Caco-2 (cell line): ENCODE data around the gene MAPK8IP2. TPM values are rescaled to one million over a fixed set of nuclear protein-coding genes. Genes with fewer than 3 reads are reported as not detected.

Source experiments
- BruUV-seq: library from RNA; stranded (reverse); fragments of 400-500 nt; replicated peaks from 2 replicates; lab custom pipeline; 2021; lab: Mats Ljungman, UMichigan
- CTCF ChIA-PET: fragments of 300-600 bp; sonication (Branson Sonifier 250); formaldehyde crosslinking; loops from one replicate; lab custom pipeline; 2022; ENCODE audit warnings: antibody characterized with exemption; lab: Charles Lee
- POLR2A ChIA-PET: fragments of 300-600 bp; sonication (Branson Sonifier 250); formaldehyde crosslinking; loops from one replicate; lab custom pipeline; 2022; ENCODE audit warnings: antibody characterized with exemption; lab: Charles Lee
- DNase-seq, 2 experiments: peaks; one replicate each; pipeline versions ENCODE4 v3.0.0 to v3.0.0-alpha.2; 2020 to 2022
- H3K27me3 ChIP-seq: replicated peaks from 2 replicates; pipeline ENCODE4 v1.6.0; 2011; ENCODE audit warnings: low read length; ENCODE audit not compliant: control insufficient read depth, insufficient read depth
- H3K36me3 ChIP-seq: 2 replicates; pipeline ENCODE4 v1.5.1; 2011; ENCODE audit warnings: low read length; ENCODE audit not compliant: control insufficient read depth, insufficient read depth
- H3K4me1 ChIP-seq: fragments of 250-450 bp; sonication (Bioruptor Pico); 2 replicates; pipeline ENCODE4 v1.5.1; 2020; ENCODE audit warnings: mild to moderate bottlenecking
- H3K4me3 ChIP-seq: 2 replicates; pipeline ENCODE4 v1.5.1; 2011; ENCODE audit warnings: low read depth, mild to moderate bottlenecking, control low read depth, low read length
- H3K9me3 ChIP-seq: fragments of 250-450 bp; sonication (Bioruptor Pico); 2 replicates; pipeline ENCODE4 v1.5.1; 2020; ENCODE audit warnings: mild to moderate bottlenecking, moderate library complexity
- H3K27ac Mint-ChIP-seq: one replicate; pipeline ENCODE4 v1.8.0; 2022; ENCODE audit warnings: mixed read lengths; ENCODE audit not compliant: unreplicated experiment
- H3K27me3 Mint-ChIP-seq: one replicate; pipeline ENCODE4 v1.8.0; 2022; ENCODE audit warnings: mixed read lengths; ENCODE audit not compliant: insufficient read depth, unreplicated experiment
- H3K36me3 Mint-ChIP-seq: one replicate; pipeline ENCODE4 v1.8.0; 2022; ENCODE audit warnings: mild to moderate bottlenecking, mixed read lengths; ENCODE audit not compliant: insufficient read depth, unreplicated experiment
- H3K4me1 Mint-ChIP-seq: one replicate; pipeline ENCODE4 v1.8.0; 2022; ENCODE audit warnings: low read depth, mixed read lengths; ENCODE audit not compliant: unreplicated experiment
- H3K4me3 Mint-ChIP-seq: one replicate; pipeline ENCODE4 v1.8.0; 2022; ENCODE audit warnings: mild to moderate bottlenecking, moderate library complexity, mixed read lengths; ENCODE audit not compliant: unreplicated experiment
- H3K9me3 Mint-ChIP-seq: one replicate; pipeline ENCODE4 v1.8.0; 2022; ENCODE audit warnings: mixed read lengths; ENCODE audit not compliant: unreplicated experiment
- intact Hi-C: fragments of 100-400 bp; cut with micrococcal nuclease; formaldehyde crosslinking; loops from one replicate; pipeline ENCODE4 v1.10.0; 2022; ENCODE audit not compliant: unreplicated experiment
- total RNA-seq: library from RNA; stranded (reverse); gene quantifications from 2 replicates; pipeline ENCODE4 v1.2.3, GENCODE V29; 2022
- TF ChIP-seq, protein P1 (sequence below), 2 experiments: fragments of 200-600 bp in 1 of 2; IDR thresholded peaks; 1 replicate in 1 of 2; 2 replicates in 1 of 2; pipeline versions ENCODE4 v1.5.1 to v1.8.0; 2011 to 2022; ENCODE audit warnings: antibody characterized with exemption in 1 of 2, control low read depth in 1 of 2, inconsistent platforms in 1 of 2, low read depth in 1 of 2, low read length in 1 of 2, mild to moderate bottlenecking in 1 of 2, moderate library complexity in 1 of 2; ENCODE audit not compliant: insufficient read depth in 1 of 2, severe bottlenecking in 1 of 2, unreplicated experiment in 1 of 2

Gene MAPK8IP2
- total RNA-seq, 1 experiment from 2014 or later = 3.9 TPM

DNA sequence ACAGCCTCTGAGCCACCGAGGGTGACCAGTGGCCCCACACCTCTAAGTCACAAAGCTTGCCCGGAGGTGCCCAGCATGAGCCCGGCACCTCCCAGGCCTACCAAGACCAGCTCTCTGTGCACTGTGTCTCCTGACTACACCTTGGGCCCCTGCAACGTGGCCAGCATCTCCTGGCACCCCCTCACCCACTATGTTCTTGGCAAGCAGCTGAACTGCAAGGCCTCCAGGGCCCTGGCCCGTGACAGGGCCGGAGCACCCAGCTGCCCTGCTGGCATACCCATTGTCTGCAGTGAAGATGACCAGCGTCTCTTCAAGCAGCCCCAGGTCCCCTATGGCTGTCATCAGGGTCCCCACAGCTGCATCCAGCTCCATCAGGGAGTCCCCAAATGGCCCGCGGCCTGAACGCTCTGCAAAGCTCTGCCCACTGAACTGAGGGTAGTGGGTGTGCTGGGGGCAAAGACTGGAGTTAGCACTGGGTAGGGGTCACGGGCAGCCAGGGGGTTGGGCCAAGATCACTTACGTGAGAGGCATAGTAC, 25.8 kb downstream of the MAPK8IP2 start:
- H3K36me3 ChIP-seq = no peaks in the 10 kb centered on the region; the same call in 1 of the 2 replicates
- H3K27me3 ChIP-seq = no peaks in the 10 kb centered on the region
- CTCF ChIA-PET = no interaction called here
- TF ChIP-seq, protein P1, sequence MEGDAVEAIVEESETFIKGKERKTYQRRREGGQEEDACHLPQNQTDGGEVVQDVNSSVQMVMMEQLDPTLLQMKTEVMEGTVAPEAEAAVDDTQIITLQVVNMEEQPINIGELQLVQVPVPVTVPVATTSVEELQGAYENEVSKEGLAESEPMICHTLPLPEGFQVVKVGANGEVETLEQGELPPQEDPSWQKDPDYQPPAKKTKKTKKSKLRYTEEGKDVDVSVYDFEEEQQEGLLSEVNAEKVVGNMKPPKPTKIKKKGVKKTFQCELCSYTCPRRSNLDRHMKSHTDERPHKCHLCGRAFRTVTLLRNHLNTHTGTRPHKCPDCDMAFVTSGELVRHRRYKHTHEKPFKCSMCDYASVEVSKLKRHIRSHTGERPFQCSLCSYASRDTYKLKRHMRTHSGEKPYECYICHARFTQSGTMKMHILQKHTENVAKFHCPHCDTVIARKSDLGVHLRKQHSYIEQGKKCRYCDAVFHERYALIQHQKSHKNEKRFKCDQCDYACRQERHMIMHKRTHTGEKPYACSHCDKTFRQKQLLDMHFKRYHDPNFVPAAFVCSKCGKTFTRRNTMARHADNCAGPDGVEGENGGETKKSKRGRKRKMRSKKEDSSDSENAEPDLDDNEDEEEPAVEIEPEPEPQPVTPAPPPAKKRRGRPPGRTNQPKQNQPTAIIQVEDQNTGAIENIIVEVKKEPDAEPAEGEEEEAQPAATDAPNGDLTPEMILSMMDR (IDR thresholded peaks at IDR 0.05; ENCODE audit: insufficient read depth in 1 of 2, low read depth in 1 of 2, low read length in 1 of 2, severe bottlenecking in 1 of 2, unreplicated experiment in 1 of 2) = no peak
- H3K4me1 Mint-ChIP-seq = peaks cover 22% of the 10 kb centered on the region
- DNase-seq = no peak
- intact Hi-C loops = no loop called here
- H3K9me3 ChIP-seq = no peaks in the 10 kb centered on the region
- POLR2A ChIA-PET = no interaction called here
- no peaks in the 10 kb centered on the region for H3K27me3 Mint-ChIP-seq
- no TSS peak for BruUV-seq
- H3K4me3 ChIP-seq = no peak overlapping the region
- peaks cover 26% of the 10 kb centered on the region for H3K4me1 ChIP-seq
- H3K36me3 Mint-ChIP-seq = no peaks in the 10 kb centered on the region
- peak overlapping the region; percentile 77 for H3K4me3 Mint-ChIP-seq
- no peak overlapping the region for H3K27ac Mint-ChIP-seq
- H3K9me3 Mint-ChIP-seq = no peaks in the 10 kb centered on the region

DNA sequence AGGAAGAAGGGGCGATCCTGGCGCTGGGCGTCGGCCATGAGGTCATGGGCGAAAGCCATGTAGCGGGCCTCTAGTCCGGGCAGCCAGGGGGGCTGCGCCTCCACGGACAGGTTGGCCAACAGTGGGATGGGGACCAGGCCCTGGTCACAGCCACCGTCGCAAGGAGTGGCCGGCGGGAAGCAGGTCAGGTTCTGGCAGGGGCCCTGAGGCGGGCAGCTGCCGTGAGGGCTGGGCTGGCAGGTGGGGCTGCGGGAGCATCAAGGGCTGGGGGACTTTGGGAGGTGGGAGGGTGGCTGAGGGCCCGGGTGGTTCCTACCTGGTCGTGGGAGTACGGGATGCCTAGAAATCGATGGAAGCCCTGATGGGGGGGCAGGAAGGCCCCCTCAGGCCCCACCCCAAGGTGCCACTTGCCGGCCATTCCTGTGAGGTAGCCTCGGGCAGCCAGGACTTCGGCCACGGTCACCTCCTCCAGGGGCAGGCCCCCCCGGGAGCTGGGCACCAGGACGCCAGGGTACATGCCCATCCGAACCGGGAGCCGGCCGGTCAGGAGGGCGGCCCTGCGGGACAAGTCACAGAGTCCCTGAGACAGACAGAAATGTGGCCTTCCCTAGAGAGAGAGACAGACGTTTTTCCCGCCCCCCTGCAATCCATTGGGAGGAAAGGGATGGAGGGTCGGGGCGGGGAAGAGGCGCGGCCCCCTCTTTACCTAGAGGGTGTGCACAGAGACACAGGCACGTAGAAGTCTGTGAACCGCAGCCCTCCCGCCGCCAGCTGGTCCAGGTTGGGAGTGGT, 26.5 kb downstream of the MAPK8IP2 start:
- POLR2A ChIA-PET = interaction anchor here (0.5 kb wide), 1 partner anchor 100 kb away, joined by 5 read pairs; no protein-coding TSS in a partner anchor
- no peaks in the 10 kb centered on the region; the same call in 1 of the 2 replicates for H3K36me3 ChIP-seq
- CTCF ChIA-PET = interaction anchor here (1.4 kb wide), 1 partner anchor 101 kb away, joined by 3 read pairs; the partner anchor contains the start of gene SCO2

More for the DNA sequence above, 26.5 kb downstream of the MAPK8IP2 start:
- H3K27me3 Mint-ChIP-seq = no peaks in the 10 kb centered on the region
- TF ChIP-seq, protein P1 (IDR thresholded peaks at IDR 0.05; ENCODE audit: insufficient read depth in 1 of 2, low read depth in 1 of 2, low read length in 1 of 2, severe bottlenecking in 1 of 2, unreplicated experiment in 1 of 2) = no peak
- H3K9me3 Mint-ChIP-seq = no peaks in the 10 kb centered on the region
- no TSS peak for BruUV-seq
- intact Hi-C loops = no loop called here
- H3K27ac Mint-ChIP-seq = peak overlapping the region; percentile 58
- H3K27me3 ChIP-seq = no peaks in the 10 kb centered on the region
- no peaks in the 10 kb centered on the region for H3K9me3 ChIP-seq
- H3K36me3 Mint-ChIP-seq = no peaks in the 10 kb centered on the region
- H3K4me1 Mint-ChIP-seq = peaks cover 17% of the 10 kb centered on the region
- peaks cover 25% of the 10 kb centered on the region for H3K4me1 ChIP-seq
- DNase-seq = no peak
- H3K4me3 ChIP-seq = peak overlapping the region; percentile 72
- H3K4me3 Mint-ChIP-seq = peak overlapping the region; percentile 77
